GM08714 (cell line): ENCODE data around the gene ADGRV1.
"Not testable (repeated sequence)": the region's sequence is repeated elsewhere in the genome, so short reads cannot be mapped to it uniquely, and the experiment has no call there.

Experiments
- H3K4me3 ChIP-seq: fragments of 200-500 bp; sonication (Bioruptor generic); 2 replicates; pipeline ENCODE4 v1.5.1; 2014; ENCODE audit warnings: mild to moderate bottlenecking, low read length, inconsistent platforms
- ZNF274 ChIP-seq: IDR thresholded peaks from 2 replicates; pipeline ENCODE4 v1.6.1; 2012; ENCODE audit warnings: mild to moderate bottlenecking, low read depth, low read length

Gene ADGRV1

DNA sequence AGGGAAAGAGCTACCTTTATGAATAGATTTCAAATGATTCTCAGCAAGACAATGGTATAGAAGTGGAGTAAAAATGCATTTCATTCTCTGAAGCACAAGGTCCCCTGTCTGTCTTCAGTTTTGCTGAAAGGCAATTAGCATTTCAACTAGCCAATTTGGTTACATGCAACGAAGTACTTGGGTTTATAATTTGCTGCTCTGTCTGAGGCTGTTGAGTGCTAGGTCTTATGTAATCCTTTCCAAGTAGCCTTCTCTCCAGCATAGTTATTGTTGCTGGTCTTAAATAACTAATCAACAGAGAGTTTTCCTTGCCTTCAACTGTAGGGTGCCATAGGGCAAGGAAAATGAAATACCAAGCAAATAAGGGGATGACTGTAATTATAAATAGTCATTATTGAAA is 4.5 kb downstream of the ADGRV1 start:
- H3K4me3 ChIP-seq: no peak overlapping the region

DNA sequence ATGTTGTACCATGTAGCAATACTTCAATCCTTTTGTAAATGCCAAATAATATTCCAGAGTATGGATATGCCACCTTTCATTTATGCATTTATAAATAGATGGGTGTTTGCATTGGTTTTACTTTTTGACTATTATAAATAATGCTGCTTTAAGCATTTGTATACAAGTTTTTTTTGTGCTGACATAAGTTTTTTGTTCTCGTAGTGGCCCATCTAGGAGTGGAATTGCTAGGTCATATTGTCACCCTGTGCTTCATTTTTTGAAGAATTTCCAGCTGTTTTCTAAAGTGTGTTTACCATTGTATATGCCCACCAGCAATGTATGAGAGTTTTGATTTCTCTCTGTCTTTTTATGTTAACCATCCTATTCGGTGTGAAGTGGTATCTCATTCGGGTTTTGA is 6.9 kb downstream of the ADGRV1 start:
- no peak for TF ChIP-seq ZNF274
- no peak overlapping the region for H3K4me3 ChIP-seq

More for the DNA sequence above, 4.5 kb downstream of the ADGRV1 start:
- TF ChIP-seq ZNF274: no peak

DNA sequence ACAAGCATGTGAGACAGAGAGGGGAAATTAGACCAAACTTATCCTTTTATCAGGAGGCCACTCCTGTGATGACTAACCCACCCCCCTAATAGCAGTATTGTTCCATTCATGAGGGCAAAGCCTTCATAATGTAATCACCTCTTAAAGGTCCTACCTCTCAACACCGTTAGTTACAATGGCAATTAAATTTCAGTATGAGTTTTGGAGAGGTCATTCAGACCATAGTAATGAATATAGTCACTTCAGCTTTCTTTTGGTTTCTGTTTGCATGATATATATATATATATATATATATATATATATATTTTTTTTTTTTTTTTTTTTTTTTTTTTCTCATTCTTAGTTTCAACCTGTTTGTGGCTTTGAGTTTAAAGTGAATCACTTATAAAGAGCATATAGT is 10.5 kb downstream of the ADGRV1 start:
- no peak for TF ChIP-seq ZNF274
- H3K4me3 ChIP-seq: no peak overlapping the region

DNA sequence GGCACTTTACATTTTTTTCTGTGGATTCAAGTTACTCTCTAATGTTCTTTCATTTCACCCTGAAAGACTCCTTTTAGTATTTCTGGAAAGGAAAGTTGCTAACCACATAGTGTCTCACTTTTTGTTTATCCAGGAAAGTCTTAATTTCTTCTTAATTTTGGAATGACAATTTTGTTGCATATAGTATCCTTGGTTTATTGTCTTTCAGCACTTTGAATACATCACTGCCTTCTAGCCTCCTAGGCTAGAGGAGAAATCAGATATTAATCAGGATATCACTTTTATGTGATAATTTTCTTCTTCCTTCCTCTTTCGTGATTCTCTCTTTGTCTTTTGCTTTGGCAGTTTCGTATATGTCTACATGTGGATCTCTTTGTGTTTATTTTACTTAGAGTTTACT is 11.4 kb downstream of the ADGRV1 start:
- no peak for TF ChIP-seq ZNF274
- no peak overlapping the region for H3K4me3 ChIP-seq

DNA sequence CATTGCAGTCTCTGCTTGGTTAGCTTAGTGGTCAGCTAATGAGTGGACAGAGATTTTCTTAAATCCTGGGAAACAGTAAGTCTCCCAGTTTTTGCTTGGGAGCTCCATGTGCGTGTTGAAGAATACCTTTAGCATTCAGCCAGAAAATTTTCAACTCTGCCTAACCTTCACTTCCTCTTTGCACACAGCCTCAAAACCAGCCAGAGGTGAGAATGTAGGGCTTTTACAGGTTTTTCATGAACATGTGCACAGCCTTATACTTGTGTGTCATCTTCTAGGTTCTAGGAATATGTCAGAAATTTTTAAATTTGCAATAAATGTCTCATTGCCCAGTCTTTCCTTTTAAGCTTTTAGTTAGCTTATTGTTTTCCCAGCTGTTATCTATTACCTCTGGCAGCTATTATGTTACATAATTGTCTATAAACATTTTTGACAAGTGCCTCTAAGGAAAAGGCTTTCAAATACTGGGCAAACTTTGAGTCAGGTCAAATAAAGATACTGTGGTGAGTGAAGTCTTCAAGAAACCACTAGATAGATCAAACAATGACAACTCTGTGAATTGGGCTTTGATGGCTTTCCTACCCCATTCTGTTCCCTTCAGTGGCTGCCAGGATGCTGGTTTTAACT is 12.7 kb downstream of the ADGRV1 start:
- TF ChIP-seq ZNF274: no peak
- no peak overlapping the region for H3K4me3 ChIP-seq

DNA sequence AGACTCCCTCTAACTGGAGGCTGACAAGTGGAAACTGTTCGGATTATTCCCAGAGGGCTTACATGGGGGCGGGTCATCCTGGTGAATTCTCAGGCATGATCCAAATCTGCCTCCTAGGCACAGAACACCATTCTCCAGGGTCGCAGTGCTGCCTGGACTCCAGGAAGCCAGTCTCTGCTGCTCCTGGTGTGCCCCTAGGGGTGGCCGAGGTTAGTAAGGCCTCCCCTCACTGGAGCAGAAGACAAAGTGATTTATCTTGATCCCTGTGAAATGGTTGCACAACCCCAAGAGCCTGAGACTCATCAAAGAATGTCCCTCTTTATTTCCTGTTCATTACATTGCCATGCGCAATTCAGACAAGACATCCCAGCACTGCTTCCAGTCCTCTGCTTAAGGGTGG is 17.1 kb downstream of the ADGRV1 start:
- TF ChIP-seq ZNF274: no peak

DNA sequence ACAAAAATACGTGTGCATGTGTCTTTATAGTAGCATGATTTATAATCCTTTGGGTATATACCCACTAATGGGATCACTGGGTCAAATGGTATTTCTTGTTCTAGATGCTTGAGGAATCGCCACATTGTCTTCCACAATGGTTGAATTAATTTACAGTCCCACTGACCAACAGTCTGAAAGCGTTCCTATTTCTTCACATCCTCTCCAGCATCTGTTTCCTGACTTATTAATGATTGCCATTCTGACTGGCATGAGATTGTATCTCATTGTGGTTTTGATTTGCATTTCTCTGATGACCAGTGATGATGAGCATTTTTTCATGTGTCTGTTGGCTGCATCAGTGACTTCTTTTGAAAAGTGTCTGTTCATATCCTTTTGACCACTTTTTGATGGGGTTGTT is 18.0 kb downstream of the ADGRV1 start:
- H3K4me3 ChIP-seq: not testable (repeated sequence)

More for the DNA sequence above, 17.1 kb downstream of the ADGRV1 start:
- H3K4me3 ChIP-seq: no peak overlapping the region

DNA sequence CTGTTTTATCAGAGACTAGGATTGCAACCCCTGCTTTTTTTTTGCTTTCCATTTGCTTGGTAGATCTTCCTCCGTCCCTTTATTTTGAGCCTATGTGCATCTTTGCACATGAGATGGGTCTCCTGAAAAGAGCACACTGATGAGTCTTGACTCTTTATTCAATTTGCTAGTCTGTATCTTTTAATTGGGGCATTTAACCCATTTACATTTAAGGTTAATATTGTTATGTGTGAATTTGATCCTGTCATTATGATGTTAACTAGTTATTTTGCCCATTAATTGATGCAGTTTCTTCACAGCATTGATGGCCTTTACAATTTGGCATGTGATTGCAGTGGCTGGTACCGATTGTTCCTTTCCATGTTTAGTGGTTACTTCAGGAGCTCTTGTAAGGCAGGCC is 21.3 kb downstream of the ADGRV1 start:
- H3K4me3 ChIP-seq: not testable (repeated sequence)

DNA sequence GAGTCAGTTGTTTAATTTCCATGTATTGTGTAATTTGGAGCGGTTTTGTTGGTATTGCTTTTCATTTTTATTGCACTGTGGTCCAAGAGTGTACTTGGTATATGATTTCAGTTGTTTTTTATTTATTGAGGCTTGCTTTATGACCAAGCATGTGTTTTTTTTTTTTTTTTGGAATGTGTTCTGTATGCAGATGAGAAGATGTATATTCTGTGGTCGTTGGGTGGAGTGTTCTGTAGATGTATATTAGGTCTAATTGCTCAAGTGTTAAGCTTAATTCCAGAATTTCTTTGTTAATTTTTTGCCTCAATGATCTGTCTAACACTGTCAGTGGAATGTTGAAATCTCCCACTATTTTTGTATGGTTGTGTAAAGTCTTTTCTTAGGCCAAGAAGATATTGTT is 23.4 kb downstream of the ADGRV1 start:
- no peak overlapping the region for H3K4me3 ChIP-seq
- no peak for TF ChIP-seq ZNF274

DNA sequence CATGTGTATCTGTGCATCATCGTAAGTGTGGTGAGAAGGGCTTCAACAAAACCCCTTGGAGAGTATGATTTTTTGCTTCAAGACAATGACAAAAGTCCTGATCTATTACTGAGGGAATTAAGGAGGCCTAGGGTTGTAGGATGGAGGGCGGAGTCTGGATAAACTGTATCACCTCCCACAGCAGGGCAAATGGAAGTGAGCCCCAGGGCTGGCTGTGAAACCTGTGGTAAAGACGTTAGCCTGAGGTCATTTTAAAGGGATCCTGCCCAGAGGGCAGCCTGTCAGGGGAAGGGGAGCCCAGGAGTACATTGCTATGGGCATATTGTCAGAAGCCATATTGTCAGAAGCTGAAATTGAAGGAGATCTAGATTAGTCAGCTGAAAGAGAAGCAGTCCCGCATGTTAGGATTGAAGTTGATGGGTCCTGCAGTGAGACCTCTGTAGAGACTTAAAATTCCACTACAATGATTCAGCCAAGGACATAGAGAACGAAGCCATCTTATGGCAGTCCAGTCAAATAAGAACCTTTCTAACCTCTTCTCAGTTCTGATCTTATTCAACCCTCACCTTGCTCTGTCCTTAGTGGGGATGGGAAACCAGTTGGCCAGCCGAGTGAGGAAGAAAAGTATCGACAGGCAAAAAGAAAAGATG is 26.9 kb downstream of the ADGRV1 start:
- no peak for TF ChIP-seq ZNF274

DNA sequence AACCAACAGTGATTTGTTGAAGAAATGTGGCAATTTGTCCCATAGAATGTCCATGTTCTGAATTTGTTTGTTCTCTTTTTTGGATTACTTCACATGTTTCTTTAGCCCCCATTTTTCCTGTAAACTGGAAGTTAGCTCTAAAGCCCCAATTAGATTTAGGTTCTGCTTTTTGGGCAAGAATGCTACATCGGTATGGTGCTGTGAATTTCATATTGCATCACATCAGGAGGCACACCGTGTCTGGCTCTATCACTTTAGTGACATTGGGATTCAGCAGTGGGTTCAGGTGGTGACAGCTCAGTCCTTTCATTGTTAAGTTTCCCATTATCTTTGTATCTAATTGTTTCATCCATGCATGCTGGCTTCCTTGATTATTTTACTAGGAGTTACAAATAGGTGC is 27.9 kb downstream of the ADGRV1 start:
- TF ChIP-seq ZNF274: no peak
- no peak overlapping the region for H3K4me3 ChIP-seq

More for the DNA sequence above, 26.9 kb downstream of the ADGRV1 start:
- no peak overlapping the region for H3K4me3 ChIP-seq

DNA sequence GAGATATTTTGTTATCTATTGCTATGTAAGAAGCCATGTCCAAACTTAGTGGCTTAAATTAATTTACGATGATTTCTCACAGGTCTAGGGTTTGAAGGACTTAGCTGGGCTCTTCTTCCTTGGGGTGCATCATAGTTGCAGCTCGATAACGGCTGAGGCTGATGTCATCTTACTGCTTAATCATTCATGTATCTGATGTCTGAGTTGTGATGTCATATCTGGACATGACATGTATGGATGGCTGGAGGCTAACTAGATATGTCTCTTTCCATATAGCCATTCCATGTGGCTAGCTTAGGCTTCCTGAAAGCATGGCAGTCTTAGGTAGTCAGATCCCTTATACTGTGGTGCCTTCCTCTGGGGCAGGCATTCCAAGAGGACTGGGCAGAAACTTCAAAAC is 31.6 kb downstream of the ADGRV1 start:
- TF ChIP-seq ZNF274: no peak
- no peak overlapping the region for H3K4me3 ChIP-seq

DNA sequence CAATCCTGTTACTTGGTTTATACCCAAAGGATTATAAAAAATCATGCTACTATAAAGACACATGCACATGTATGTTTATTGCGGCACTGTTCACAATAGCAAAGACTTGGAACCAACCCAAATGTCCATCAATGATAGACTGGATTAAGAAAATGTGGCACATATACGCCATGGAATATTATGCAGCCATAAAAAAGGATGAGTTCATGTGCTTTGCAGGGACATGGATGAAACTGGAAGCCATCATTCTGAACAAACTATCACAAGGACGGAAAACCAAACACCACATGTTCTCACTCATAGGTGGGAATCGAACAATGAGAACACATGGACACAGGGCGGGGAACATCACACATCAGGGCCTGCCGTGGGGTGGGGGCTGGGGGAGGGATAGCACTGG is 34.5 kb downstream of the ADGRV1 start:
- not testable (repeated sequence) for H3K4me3 ChIP-seq

DNA sequence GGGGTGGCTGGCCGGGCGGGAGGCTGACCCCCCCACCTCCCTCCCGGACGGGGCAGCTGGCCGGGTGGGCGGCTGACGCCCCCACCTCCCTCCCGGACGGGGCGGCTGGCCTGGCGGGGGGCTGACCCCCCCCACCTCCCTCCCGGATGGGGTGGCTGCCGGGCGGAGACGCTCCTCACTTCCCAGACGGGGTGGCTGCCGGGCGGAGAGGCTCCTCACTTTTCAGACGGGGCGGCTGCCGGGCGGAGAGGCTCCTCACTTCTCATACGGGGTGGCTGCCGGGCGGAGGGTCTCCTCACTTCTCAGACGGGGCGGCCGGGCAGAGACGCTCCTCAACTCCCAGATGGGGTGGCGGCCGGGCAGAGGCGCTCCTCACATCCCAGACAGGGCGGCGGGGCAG is 37.2 kb downstream of the ADGRV1 start:
- not testable (repeated sequence) for H3K4me3 ChIP-seq

DNA sequence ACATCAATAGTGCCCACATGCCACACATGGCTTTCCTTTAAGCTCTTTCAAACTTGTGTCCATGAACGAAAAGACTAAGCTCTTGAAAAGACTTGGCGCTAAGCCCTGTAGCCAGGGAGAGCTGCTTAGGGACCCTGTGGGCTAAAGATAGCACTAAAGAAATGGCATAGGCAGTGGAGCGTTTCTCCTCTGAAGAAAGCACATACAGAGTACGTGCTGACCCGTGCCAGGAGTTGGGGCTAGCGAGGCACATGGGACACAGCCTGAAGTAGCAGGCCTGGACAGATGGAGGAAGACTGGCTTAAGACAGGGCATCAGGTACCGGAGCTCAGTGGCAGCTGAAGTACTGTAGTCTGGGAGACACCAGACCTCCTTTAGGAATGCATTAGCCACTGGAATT is 39.7 kb downstream of the ADGRV1 start:
- TF ChIP-seq ZNF274: no peak

DNA sequence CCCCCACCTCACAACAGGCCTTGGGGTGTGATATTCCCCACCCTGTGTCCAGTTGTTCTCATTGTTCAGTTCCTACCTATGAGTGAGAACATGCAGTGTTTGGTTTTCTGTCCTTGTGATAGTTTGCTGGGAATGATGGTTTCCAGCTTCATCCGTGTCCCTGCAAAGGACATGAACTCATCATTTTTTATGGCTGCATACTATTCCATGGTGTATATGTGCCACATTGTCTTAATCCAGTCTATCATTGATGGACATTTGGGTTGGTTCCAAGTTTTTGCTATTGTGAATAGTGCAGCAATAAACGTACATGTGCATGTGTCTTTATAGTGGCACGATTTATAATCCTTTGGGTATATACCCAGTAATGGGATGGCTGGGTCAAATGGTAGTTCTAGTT is 41.7 kb downstream of the ADGRV1 start:
- not testable (repeated sequence) for H3K4me3 ChIP-seq

More for the DNA sequence above, 39.7 kb downstream of the ADGRV1 start:
- no peak overlapping the region for H3K4me3 ChIP-seq

DNA sequence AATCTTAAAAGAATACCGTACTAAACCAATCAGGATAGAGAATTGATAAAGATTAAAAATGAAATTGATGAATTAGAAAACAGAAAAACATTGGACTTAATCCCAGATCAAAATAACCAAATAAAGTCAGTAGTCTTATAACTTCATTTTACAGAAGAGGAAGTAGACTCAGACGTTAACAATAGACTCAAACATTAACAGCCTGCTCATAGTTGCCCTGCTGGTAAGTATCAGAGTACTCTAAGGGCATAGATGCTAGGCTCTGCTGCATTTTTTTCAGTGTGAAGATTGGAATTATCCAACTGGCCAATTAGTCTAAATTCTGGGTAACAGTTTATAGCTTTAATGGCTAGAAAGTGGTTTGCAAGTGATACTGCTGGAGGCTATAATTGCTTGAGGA is 42.9 kb downstream of the ADGRV1 start:
- H3K4me3 ChIP-seq: no peak overlapping the region
- TF ChIP-seq ZNF274: no peak
